HG03064 (cell line): ENCODE data around the gene GEMIN4.
"Not testable (repeated sequence)": the region's sequence is repeated elsewhere in the genome, so short reads cannot be mapped to it uniquely, and the experiment has no call there.

ENCODE experiments used
- ATAC-seq: cut with Tn5 transposase; IDR thresholded peaks from one replicate; pipeline ENCODE4 v1.9.1; 2021; ENCODE audit warnings: low read depth; ENCODE audit not compliant: unreplicated experiment

GEMIN4 gene

GRCh38 chr17:752002-752619 lies at the start of gene GEMIN4:
GEMIN4 (minus strand) TSS chr17:752264; CDS start chr17:752142, 122 bp downstream.
- peak; percentile 66 for ATAC-seq

- ATAC-seq: no peak
These were observed 49.6 kb upstream of the GEMIN4 start for GRCh38 chr17:801660-802059.

DNA sequence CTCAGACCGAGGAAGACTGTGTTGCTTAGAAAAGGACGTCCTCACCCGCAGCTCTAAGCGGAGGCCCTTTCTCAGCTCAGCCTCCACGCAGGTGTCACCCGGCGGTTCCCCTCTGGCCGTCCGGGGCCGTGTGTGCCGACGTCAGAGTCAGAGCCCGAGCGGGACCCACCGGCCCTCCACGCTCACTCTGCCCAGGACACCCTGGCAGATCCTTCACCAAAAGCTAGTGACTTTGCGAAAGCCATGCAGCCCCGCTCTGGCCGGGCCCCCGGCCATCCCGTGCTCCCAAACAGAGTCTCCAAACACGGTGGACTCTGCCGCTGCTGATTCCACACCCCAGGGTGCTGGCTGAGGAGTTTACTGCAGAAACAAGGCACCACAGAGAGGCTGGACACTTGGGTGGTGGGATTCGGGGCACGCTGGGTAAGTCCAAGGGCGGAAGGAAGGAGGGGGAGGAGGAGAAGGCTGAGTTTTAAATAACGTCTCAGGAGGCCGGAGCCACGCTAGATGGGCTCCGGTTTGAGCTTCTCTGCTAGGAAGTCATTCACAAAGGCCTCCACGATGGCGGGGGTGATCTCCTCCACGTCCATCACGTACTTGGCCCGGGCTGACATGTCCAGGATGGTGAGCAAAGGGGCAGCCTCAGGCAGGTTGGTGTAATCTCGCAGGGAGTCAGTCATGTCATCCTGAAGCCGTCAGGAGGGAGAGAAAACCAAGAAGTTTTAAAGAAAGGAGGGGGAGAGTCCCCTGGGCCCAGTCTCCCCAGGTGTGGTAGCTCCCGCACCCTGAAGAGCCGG lies 48.6 kb upstream of the GEMIN4 start:
- no peak for ATAC-seq

GRCh38 chr17:799261-799660 lies 47.2 kb upstream of the GEMIN4 start:
- no peak for ATAC-seq

DNA sequence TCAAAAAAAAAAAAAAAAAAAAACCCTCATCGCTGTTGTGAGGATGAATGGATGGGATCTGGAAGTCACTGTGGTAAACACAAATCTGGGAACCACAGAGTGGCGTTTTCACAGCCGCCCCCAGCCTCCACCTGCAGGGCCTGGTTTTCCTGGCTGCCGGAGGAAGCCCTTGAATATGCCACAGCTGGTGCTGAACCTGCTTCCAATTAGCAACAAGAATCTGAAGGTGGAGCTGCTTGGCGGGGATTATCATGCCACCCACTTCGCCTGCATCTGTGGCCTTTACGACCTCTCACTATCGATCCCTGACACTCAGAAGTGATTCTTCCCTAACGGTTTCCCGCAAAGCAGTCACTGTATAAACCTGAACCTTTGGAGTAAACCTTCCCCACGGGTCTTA lies 46.2 kb upstream of the GEMIN4 start:
- no peak for ATAC-seq

GRCh38 chr17:797236-797840 lies 45.3 kb upstream of the GEMIN4 start:
- ATAC-seq: no peak

GRCh38 chr17:796609-797008 lies 44.5 kb upstream of the GEMIN4 start:
- no peak for ATAC-seq

DNA sequence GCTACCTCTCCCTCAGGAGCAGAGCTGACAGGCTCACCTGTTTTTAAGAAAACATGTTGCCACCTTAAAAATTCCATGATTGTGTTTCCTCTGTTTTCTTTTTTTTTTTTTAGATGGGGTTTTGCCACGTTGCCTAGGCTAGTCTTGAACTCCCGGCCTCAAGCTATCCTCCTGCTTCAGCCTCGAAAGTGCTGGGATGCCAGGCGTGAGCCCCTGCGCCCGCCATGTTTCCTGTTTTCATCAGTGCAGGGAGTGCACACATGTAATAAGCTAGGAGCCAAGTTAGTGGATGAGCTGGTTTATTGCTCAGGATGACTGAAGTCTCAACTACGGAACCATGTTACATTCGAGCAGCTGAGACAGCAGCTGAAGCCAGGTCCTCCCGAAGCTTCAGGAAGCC lies 43.7 kb upstream of the GEMIN4 start:
- no peak for ATAC-seq

GRCh38 chr17:795276-795675 lies 43.2 kb upstream of the GEMIN4 start:
- no peak for ATAC-seq

GRCh38 chr17:794876-795275 lies 42.8 kb upstream of the GEMIN4 start:
- no peak for ATAC-seq

DNA sequence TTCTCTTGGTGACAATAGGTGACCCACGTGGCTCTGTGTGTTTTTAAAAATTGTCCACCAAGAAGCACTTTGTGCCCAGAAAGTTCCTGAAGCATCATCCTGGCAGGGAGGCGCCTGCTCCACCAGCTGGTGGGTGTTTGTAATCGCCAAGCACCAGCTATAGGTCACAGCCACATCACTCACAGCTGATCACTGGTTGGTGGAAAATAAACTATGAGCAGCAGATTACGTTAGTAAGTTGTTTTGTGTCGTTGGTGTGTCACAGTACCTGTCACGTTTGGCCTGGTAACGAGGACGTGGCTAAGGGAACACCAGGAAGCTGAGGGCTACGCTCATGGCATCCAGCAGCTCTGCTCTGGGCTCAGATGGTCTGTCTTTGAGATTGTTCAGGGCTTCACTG lies 40.2 kb upstream of the GEMIN4 start:
- ATAC-seq: no peak

DNA sequence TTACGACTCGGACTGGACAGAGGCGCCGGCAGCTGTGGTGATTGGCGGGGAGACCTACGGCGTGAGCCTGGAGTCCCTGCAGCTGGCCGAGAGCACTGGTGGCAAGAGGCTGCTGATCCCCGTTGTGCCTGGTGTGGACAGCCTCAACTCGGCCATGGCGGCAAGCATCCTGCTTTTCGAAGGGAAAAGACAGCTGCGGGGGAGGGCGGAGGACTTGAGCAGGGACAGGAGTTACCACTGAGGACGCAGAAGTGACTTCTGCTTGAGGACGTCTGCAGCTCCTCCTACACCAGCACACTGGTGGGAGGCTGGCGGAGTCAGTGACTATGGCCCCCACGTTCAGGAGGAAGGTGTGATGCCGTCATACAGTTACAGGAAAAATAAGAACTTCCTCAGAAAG lies 39.8 kb upstream of the GEMIN4 start:
- ATAC-seq: no peak

- ATAC-seq: not testable (repeated sequence)
These were observed 38.8 kb upstream of the GEMIN4 start for GRCh38 chr17:790874-791247.

GRCh38 chr17:789931-790873 lies 38.1 kb upstream of the GEMIN4 start:
- not testable (repeated sequence) for ATAC-seq

- no peak for ATAC-seq
These were observed 37.2 kb upstream of the GEMIN4 start for GRCh38 chr17:789160-789840.

- ATAC-seq: no peak
These were observed 36.5 kb upstream of the GEMIN4 start for GRCh38 chr17:788551-788950.

GRCh38 chr17:787641-788221 lies 35.7 kb upstream of the GEMIN4 start:
- ATAC-seq: no peak

- ATAC-seq: not testable (repeated sequence)
These were observed 33.8 kb upstream of the GEMIN4 start for GRCh38 chr17:785901-786300.

DNA sequence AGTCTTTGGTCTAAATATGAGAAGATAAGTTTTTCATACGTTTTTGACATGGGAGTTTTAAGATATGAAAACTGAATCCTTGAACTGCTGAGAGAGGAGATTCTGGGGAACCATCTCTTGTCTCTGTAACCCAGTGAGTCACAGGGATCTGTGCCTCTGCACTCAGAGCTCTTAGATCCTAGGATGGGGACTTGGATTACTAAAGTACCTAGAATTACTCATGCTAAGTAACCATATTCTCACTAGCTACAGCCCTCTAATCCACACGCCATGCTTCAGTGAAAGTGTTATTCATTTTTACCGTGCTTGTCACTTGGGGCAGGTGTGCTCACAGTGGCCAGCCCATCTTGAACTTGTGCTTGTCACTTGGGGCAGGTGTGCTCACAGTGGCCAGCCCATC lies 32.1 kb upstream of the GEMIN4 start:
- ATAC-seq: no peak
